Measurements from ENCODE around the gene ZNF813.
"Not testable (repeated sequence)": the region's sequence is repeated elsewhere in the genome, so short reads cannot be mapped to it uniquely, and the experiment has no call there.

The ZNF813 gene

DNA sequence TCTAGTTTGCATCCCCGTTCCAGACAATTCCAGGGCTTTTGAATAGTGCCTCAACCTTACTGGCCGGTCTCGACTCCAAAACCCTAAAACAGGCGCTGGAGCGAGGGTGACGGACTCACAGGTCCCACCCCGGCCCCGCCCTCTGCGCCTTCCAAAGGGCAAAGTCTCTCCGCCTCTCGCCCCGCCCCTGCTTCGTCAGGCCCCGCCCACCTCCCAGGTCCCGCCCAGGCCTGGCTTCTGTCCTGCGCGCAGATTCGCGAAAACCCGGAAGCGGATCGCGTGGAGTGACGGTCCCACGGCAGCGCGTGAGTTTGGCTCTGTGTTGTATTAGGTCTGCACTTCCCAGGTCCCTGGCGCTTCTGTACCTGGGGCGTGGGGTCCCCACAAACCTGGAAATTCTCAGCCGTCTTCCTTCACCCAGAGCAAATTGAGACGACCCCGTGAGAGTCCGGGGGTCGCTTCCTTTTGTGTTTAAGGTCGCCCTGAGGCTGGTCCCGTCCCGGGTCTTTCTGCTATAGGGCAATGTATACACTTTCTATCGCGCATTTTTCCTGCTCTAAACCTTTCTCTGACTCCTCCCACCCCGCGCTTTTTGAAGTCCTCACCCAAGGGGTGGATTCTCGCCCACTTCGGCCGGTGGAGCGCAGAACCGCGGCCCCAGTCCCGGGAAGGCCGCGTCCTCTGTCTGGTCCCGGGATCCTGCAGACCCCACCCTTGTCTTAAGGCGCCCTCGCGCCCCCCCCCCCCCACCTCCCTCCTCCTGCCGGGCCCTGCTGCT lies at the start of gene ZNF813:
Gene ZNF813, plus strand, starts transcription at position 249 of the 778 bp plus-strand sequence. CDS start 16,090 bp downstream, outside the sequence.
- peak; percentile 85 for DNase-seq (ENCODE audit: low read depth)

GRCh38 chr19:53420520-53421315 lies 46.8 kb upstream of the ZNF813 start:
- DNase-seq (ENCODE audit: low read depth) = not testable (repeated sequence)

DNA sequence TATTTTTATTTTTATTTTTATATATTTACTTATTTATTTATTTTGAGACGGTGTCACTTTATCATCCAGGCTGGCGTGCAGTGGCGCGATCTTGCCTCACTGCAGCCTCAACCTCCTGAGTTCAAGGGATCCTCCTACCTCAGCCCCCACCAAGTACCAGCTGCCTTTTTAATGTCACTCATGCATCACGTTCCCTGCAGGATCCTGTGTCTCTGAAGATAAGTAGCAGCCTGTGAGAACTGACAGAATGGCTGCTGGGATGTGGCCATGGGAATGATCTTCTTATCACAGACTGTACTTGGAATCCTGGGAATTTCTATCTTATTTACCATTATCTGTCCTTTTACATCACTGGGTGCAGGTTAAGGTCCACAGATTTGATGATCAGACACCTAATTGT lies 45.0 kb upstream of the ZNF813 start:
- no peak for DNase-seq (ENCODE audit: low read depth)

DNA sequence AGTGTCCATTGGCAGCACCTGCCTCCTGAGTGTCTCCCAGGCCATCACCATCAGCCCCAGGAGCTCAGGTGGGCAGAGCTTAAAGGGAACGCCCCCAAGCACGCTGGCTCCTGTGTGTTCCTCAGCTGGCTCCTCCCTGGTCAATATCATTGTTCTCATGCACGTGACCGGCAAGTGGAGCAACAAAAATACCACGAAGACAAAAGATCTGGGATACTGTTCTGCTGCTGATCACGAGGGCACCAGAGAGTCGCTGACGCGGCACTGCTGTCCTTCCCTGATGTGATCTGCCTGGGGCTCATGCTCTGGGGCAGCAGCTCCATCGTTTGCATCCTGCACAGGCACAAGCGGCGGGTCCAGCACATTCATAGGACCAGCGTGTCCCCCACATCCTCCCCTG lies 44.5 kb upstream of the ZNF813 start:
- DNase-seq (ENCODE audit: low read depth) = not testable (repeated sequence)

DNA sequence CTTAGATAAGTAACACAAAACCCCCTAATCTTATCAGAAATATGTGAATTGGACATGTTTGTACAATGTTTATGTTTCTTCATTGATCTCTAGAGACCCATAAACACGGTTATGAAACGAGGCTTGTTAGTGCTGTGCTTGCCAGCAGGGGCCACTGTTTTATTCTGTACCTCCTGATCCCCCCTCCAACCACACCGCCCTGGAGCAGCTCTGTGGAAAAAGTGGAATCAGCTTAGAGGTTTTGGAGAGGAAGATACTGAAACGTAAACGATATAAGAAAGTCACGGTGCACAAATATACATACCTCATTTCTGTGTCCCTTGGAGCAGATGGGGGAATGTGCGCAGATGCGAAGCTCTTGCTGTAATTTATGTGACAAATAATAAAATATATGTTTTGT lies 43.9 kb upstream of the ZNF813 start:
- DNase-seq (ENCODE audit: low read depth) = peak; percentile 6

- peak; percentile 57 for DNase-seq (ENCODE audit: low read depth)
These were observed 42.5 kb upstream of the ZNF813 start for GRCh38 chr19:53424968-53425597.

GRCh38 chr19:53431399-53432087 lies 36.0 kb upstream of the ZNF813 start, which contains the start of gene ZNF761:
Gene ZNF761 (plus strand): TSS chr19:53431984. CDS start chr19:53447269, 15,285 bp downstream.
- DNase-seq (ENCODE audit: low read depth) = peak; percentile 90

DNA sequence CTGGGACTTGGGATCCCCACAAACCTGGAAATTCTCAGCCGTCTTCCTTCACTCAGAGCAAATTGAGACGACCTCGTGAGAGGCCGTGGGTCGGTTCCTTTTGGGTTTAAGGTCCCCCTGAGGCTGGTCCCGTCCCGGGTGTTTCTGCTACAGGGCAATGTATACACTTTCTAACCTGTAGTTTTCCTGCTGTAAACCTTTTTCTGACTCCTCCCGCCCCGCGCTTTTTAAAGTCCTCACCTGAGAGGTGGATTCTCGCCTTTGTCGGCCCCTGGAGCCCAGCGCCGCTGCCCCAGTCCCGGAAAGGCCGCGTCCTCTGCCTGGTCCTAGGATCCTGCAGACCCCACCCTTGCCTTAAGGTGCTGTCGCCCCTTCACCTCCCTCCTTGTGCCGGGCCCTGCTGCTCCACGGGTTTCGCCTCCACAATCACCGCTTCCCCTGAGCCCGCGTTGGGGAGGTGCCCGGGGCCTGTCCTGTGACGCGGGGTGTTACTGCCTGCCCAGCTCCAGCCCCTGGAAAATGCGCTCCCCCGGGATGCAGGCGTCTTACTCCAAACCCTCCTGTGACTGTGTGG lies 35.4 kb upstream of the ZNF813 start:
- peak; percentile 52 for DNase-seq (ENCODE audit: low read depth)

DNA sequence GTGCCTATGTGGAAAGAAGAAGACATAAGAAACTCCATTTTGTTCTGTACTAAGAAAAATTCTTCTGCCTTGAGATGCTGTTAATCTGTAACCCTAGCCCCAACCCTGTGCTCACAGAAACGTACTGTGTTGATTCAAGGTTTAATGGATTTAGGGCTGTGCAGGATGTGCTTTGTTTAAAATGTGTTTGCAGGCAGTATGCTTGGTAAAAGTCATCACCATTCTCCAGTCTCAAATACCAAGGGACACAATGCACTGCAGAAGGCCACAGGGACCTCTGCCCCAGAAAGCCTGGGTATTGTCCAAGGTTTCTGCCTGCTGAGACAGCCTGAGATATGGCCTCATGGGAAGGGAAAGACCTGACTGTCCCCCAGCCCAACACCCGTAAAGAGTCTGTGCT lies 23.7 kb upstream of the ZNF813 start:
- DNase-seq (ENCODE audit: low read depth) = not testable (repeated sequence)

GRCh38 chr19:53447196-53447595 lies 20.3 kb upstream of the ZNF813 start:
- DNase-seq (ENCODE audit: low read depth) = not testable (repeated sequence)

GRCh38 chr19:53455828-53456227 lies 11.7 kb upstream of the ZNF813 start:
- no peak for DNase-seq (ENCODE audit: low read depth)

- not testable (repeated sequence) for DNase-seq (ENCODE audit: low read depth)
These were observed 7.3 kb upstream of the ZNF813 start for GRCh38 chr19:53460131-53460721.

GRCh38 chr19:53461866-53462265 lies 5.7 kb upstream of the ZNF813 start:
- peak; percentile 29 for DNase-seq (ENCODE audit: low read depth)

- DNase-seq (ENCODE audit: low read depth) = no peak
These were observed 4.7 kb upstream of the ZNF813 start for GRCh38 chr19:53462861-53463260.

DNA sequence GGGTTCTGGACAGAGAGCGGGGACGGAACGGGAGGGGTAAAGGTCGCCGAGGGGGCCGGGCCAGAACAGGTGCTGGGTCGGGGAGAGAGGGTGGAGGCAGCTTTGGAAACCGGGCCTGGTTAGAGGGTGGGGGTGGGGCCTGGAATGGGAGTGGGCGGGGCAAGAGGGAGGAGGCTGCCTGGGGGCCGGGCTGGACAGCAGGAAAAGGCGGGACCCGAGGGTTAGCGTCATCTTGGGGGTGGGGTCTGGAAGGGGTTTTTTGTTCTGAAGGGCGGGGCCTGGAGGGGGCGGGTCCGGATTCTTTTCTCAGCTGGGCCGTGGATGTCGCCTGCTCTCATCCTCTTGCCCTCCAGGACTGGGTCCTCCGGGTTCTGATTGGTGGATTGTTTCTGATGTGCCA lies 4.3 kb upstream of the ZNF813 start:
- DNase-seq (ENCODE audit: low read depth) = peak; percentile 25

DNA sequence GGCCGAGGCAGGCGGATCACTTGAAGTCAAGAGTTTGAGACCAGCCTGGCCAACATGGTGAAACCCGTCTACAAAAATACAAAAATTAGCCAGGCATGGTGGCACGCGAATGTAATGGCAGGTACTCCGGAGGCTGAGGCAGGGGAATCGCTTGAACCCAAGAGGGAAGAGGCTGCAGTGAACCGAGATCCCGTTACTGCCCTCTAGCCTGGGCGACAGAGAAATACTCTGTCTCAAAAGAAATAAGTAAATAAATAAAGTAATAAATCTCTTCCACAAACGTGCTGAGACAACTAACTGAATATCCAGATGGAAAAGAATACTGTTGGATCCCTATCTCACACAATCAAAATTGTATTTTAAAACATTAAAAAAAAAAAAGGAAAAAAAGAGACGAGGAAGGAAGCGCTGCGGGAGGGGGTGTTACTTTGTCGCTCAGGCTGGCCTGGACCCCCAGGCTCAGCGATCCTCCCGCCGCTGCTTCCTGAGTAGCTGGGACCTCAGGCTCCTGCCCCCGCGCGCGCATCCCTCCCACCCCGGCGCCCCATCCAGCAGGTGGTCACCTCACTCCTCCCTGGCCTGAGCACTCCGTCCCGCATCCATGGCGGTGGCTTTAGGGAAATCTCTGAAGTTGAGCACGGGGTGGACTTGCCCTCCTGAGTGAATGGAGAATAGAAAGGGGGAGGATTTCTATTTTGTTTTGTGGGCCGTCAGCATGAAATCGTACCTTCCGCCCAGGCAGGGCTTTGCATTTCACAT lies 628 bp upstream of the ZNF813 start:
- DNase-seq (ENCODE audit: low read depth) = peak; percentile 6

- not testable (repeated sequence) for DNase-seq (ENCODE audit: low read depth)
These were observed 1.1 kb downstream of the ZNF813 start for GRCh38 chr19:53468628-53469027.

- DNase-seq (ENCODE audit: low read depth) = no peak
These were observed 4.4 kb downstream of the ZNF813 start for GRCh38 chr19:53471916-53472315.

GRCh38 chr19:53474832-53475231 lies 7.3 kb downstream of the ZNF813 start:
- DNase-seq (ENCODE audit: low read depth) = not testable (repeated sequence)

GRCh38 chr19:53475470-53475869 lies 7.9 kb downstream of the ZNF813 start:
- DNase-seq (ENCODE audit: low read depth) = peak; percentile 23
